ENCODE measurements around the gene ZEB1. TPM values are rescaled to one million over a fixed set of nuclear protein-coding genes. Genes with fewer than 3 reads are reported as not detected.

Gene ZEB1
- total RNA-seq, 1 donor from 2014 or later = 38.7 TPM

DNA sequence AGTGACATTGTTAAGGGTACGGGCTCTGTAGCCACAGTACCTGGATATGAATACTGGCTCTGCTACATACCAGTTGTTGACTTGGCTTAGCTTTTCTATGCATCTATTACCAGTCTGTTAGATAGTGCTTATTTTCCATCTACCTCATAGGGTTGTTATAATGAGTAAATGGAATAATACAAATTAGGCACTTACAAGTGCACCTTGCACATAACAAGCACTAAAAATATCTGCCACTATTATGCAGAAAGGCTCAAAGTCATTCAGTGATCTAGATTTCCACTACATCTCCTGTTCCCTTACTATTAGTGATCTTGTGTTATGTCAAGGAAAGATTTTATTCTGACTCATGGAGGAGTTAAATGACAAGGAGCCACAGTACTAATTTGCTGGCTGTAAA lies 27.9 kb upstream of the ZEB1 start:
- DNase-seq (ENCODE audit: low read depth, low spot score) = no peak
- Mint-ChIP-seq H3K4me1 (no peaks in the 10 kb centered on the region), H3K4me3 (no peak overlapping the region), H3K36me3 (ENCODE audit: low read depth) (no peaks in the 10 kb centered on the region), H3K9me3 (peaks cover 4% of the 10 kb centered on the region), H3K27me3 (ENCODE audit: low read depth) (no peaks in the 10 kb centered on the region), H3K27ac (ENCODE audit: unreplicated experiment) (no peak overlapping the region)
- TF ChIP-seq, protein P1, sequence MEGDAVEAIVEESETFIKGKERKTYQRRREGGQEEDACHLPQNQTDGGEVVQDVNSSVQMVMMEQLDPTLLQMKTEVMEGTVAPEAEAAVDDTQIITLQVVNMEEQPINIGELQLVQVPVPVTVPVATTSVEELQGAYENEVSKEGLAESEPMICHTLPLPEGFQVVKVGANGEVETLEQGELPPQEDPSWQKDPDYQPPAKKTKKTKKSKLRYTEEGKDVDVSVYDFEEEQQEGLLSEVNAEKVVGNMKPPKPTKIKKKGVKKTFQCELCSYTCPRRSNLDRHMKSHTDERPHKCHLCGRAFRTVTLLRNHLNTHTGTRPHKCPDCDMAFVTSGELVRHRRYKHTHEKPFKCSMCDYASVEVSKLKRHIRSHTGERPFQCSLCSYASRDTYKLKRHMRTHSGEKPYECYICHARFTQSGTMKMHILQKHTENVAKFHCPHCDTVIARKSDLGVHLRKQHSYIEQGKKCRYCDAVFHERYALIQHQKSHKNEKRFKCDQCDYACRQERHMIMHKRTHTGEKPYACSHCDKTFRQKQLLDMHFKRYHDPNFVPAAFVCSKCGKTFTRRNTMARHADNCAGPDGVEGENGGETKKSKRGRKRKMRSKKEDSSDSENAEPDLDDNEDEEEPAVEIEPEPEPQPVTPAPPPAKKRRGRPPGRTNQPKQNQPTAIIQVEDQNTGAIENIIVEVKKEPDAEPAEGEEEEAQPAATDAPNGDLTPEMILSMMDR (conservative IDR thresholded peaks at IDR 0.05) = no peak

DNA sequence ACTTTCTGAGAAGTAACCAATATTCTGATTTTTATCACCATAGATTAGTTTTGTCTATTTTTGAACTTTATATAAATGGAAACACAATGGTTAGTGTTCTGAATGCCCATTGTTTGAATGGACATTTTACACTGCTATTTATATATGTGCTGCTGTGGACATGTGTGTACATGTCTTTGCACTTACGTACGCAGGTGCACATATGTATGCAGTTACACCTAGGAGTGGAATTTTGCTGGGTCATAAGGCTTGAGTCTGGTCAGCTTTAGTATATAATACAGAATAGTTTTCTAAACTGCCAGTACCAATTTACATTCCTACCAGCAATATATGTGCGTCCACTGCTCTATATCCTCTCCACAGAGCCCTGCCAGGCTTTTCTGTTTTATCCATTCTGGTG lies 24.5 kb upstream of the ZEB1 start:
- H3K4me1 Mint-ChIP-seq = no peaks in the 10 kb centered on the region
- no peaks in the 10 kb centered on the region for H3K27me3 Mint-ChIP-seq (ENCODE audit: low read depth)
- H3K9me3 Mint-ChIP-seq = peaks cover 2% of the 10 kb centered on the region
- no peak overlapping the region for H3K27ac Mint-ChIP-seq (ENCODE audit: unreplicated experiment)
- H3K4me3 Mint-ChIP-seq = no peak overlapping the region
- TF ChIP-seq, protein P1 (conservative IDR thresholded peaks at IDR 0.05) = no peak
- DNase-seq (ENCODE audit: low read depth, low spot score) = no peak
- no peaks in the 10 kb centered on the region for H3K36me3 Mint-ChIP-seq (ENCODE audit: low read depth)

DNA sequence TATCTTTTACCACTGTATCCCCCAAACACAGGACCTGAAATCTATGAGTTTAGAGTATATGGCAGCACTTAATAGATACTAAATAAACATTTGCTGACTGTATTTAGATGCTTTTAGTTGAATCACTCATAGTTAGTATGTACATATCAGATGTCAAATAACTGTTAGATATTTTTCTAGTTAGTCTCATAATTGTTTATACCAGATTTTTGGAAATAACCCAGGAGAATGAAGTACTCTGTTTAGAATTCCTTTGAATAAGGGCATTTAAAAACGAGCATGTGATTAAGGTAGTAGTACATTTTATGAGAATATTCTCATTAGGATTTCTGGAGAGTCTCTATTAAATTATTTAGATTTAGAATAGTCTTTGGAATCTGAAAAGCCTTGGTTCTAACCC lies 22.3 kb upstream of the ZEB1 start:
- Mint-ChIP-seq H3K4me3 (no peak overlapping the region), H3K27me3 (ENCODE audit: low read depth) (no peaks in the 10 kb centered on the region), H3K27ac (ENCODE audit: unreplicated experiment) (no peak overlapping the region), H3K4me1 (no peaks in the 10 kb centered on the region), H3K36me3 (ENCODE audit: low read depth) (no peaks in the 10 kb centered on the region), H3K9me3 (peaks cover under 1% of the 10 kb centered on the region)
- TF ChIP-seq, protein P1 (conservative IDR thresholded peaks at IDR 0.05) = no peak
- DNase-seq (ENCODE audit: low read depth, low spot score) = no peak

DNA sequence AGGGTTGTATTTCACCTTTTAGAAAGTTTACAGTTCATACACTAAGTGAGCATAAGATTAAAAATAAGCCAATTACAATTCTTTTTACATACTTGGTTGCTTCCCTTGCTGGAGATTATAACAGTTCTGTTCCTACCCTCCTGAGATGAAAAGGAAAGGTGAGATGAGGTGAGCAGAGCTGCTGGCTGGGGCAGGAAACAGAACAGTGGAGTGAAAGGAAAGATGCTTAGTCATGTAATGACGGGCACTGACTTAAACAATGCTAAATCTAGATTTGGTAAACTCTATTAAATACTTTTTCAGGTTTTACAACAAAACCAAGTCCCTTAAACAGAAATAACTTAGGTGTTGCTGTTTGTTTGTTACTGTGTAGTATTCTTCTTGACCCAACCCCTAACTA lies 19.9 kb upstream of the ZEB1 start:
- Mint-ChIP-seq H3K27ac (ENCODE audit: unreplicated experiment) (no peak overlapping the region), H3K27me3 (ENCODE audit: low read depth) (no peaks in the 10 kb centered on the region), H3K4me1 (no peaks in the 10 kb centered on the region), H3K36me3 (ENCODE audit: low read depth) (no peaks in the 10 kb centered on the region), H3K4me3 (no peak overlapping the region), H3K9me3 (peaks cover 3% of the 10 kb centered on the region)
- DNase-seq (ENCODE audit: low read depth, low spot score) = no peak
- TF ChIP-seq, protein P1 (conservative IDR thresholded peaks at IDR 0.05) = no peak

DNA sequence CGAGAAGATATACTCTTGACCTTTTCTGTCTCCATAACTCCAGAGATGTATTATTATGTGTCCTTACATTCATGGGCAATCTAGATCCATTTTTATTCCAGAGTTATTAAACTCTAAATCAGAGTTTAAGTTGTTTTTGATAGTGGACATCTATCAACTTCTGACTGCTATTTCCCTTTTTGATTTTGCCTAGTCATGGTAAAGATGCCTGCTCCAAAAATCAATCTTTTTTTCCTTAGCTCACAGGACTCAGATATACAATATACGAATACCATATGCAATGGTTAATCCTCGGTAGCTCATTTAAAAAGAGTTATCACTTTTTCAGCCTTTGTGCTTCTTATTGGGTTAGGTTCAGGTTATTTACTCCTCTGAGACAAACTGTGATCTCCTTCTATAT lies 15.8 kb upstream of the ZEB1 start:
- H3K27me3 Mint-ChIP-seq (ENCODE audit: low read depth) = no peaks in the 10 kb centered on the region
- H3K4me3 Mint-ChIP-seq = no peak overlapping the region
- H3K36me3 Mint-ChIP-seq (ENCODE audit: low read depth) = no peaks in the 10 kb centered on the region

More for the DNA sequence above, 15.8 kb upstream of the ZEB1 start:
- no peak for DNase-seq (ENCODE audit: low read depth, low spot score)
- Mint-ChIP-seq H3K4me1 (no peaks in the 10 kb centered on the region), H3K27ac (ENCODE audit: unreplicated experiment) (no peak overlapping the region), H3K9me3 (peaks cover 3% of the 10 kb centered on the region)
- TF ChIP-seq, protein P1 (conservative IDR thresholded peaks at IDR 0.05) = no peak

Data from neural crest cell (in vitro differentiated cells).